ENCODE measurements around the gene MBOAT7.

GRCh38 chr19:54189735-54190502, 539 bp upstream of the MBOAT7 start:
- no peak for TF ChIP-seq CTCF (IDR thresholded peaks at IDR 0.05)
- TF ChIP-seq POLR2A (IDR thresholded peaks at IDR 0.05): peak; percentile 50 to 66

Measured in Peyer's patch (tissue), 4 donors.